KMS-11 (cell line): ENCODE results near the gene ZBTB7C.

Experiments used
- H2AFZ ChIP-seq: fragments of 200-600 bp; sonication (generic); 2 replicates; pipeline ENCODE4 v1.6.1; 2016; ENCODE audit warnings: antibody characterized with exemption, mixed run types, low read depth
- H3K27ac ChIP-seq: fragments of 200-600 bp; sonication (generic); 2 replicates; pipeline ENCODE4 v1.6.1; 2016; ENCODE audit warnings: mild to moderate bottlenecking, mixed run types
- H3K27me3 ChIP-seq: fragments of 200-600 bp; sonication (generic); 2 replicates; pipeline ENCODE4 v1.6.1; 2017; ENCODE audit warnings: mild to moderate bottlenecking, low read depth, mixed run types, moderate library complexity; ENCODE audit not compliant: insufficient read depth
- H3K36me3 ChIP-seq: fragments of 200-600 bp; sonication (generic); 2 replicates; pipeline ENCODE4 v1.6.1; 2017; ENCODE audit warnings: mild to moderate bottlenecking, mixed run types; ENCODE audit not compliant: insufficient read depth
- H3K4me1 ChIP-seq: fragments of 200-600 bp; sonication (generic); 2 replicates; pipeline ENCODE4 v1.6.1; 2016; ENCODE audit warnings: mild to moderate bottlenecking, low read depth, mixed run types; ENCODE audit not compliant: poor library complexity, severe bottlenecking
- H3K4me2 ChIP-seq: fragments of 200-600 bp; sonication (generic); 2 replicates; pipeline ENCODE4 v1.7.0; 2016; ENCODE audit warnings: mild to moderate bottlenecking, mixed run types
- H3K4me3 ChIP-seq: fragments of 200-600 bp; sonication (generic); IDR thresholded peaks from 2 replicates; pipeline ENCODE4 v1.6.1; 2017; ENCODE audit warnings: low read depth, low read length, mixed read lengths; ENCODE audit not compliant: insufficient read depth
- H3K79me2 ChIP-seq: fragments of 200-600 bp; sonication (generic); 2 replicates; pipeline ENCODE4 v1.6.1; 2016; ENCODE audit warnings: low read depth, mixed run types; ENCODE audit not compliant: insufficient read depth
- H3K9ac ChIP-seq: fragments of 200-600 bp; sonication (generic); 2 replicates; pipeline ENCODE4 v1.6.1; 2016; ENCODE audit warnings: mild to moderate bottlenecking, mixed run types
- H4K20me1 ChIP-seq: fragments of 200-600 bp; sonication (generic); 2 replicates; pipeline ENCODE4 v1.6.1; 2016; ENCODE audit warnings: mild to moderate bottlenecking, mixed run types; ENCODE audit not compliant: insufficient read depth
- TF ChIP-seq, protein P1 (sequence below): fragments of 200-600 bp; sonication (generic); conservative IDR thresholded peaks from 2 replicates; pipeline ENCODE4 v1.6.1; 2017; ENCODE audit warnings: low read depth, mild to moderate bottlenecking, antibody characterized with exemption, low read length, moderate library complexity, mixed read lengths

The ZBTB7C gene

DNA sequence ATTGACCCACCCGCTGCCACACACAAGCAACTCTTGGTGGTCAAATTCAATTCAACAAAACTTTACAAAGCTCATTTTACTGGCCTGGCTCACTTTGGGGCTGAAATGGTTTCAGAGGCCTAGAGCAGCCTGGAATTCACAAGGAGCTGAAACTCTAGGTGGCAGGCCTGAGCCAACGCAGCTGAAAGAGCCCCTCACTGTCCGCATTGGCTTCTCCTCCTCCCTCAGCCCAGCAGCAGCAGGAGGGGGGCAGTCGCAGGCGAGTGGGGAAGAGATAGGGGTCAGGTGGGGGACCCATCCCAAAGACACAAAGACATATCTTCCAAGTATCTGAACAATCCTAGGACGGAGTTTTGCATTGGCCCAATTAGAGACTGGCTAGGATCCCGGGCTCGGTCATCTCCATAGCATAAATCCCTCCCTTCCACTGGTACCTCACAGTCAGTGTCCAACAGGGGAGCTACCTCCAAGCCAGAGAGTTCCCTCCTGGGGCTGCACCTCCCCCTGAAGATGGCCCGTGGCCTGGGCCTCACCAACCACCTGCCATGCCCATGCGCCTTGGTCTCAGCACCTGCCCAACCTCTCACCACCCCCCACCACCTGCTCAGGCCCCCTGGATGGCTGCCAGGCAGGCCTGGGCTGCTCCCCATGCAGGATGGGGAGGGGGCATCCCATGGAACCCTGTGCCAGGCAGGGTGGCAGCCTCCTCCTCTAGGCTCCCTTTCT, 113.4 kb downstream of the ZBTB7C start:
- H3K27me3 ChIP-seq = no peaks in the 10 kb centered on the region
- no peak overlapping the region for H3K4me3 ChIP-seq
- no peak overlapping the region for H3K27ac ChIP-seq
- H3K79me2 ChIP-seq = no peaks in the 10 kb centered on the region
- H3K4me2 ChIP-seq = no peak overlapping the region
- TF ChIP-seq, protein P1, sequence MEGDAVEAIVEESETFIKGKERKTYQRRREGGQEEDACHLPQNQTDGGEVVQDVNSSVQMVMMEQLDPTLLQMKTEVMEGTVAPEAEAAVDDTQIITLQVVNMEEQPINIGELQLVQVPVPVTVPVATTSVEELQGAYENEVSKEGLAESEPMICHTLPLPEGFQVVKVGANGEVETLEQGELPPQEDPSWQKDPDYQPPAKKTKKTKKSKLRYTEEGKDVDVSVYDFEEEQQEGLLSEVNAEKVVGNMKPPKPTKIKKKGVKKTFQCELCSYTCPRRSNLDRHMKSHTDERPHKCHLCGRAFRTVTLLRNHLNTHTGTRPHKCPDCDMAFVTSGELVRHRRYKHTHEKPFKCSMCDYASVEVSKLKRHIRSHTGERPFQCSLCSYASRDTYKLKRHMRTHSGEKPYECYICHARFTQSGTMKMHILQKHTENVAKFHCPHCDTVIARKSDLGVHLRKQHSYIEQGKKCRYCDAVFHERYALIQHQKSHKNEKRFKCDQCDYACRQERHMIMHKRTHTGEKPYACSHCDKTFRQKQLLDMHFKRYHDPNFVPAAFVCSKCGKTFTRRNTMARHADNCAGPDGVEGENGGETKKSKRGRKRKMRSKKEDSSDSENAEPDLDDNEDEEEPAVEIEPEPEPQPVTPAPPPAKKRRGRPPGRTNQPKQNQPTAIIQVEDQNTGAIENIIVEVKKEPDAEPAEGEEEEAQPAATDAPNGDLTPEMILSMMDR = no peak
- no peak overlapping the region for H3K9ac ChIP-seq
- H3K4me1 ChIP-seq = no peaks in the 10 kb centered on the region
- H2AFZ ChIP-seq = no peak overlapping the region
- H4K20me1 ChIP-seq = no peaks in the 10 kb centered on the region
- H3K36me3 ChIP-seq = no peaks in the 10 kb centered on the region

DNA sequence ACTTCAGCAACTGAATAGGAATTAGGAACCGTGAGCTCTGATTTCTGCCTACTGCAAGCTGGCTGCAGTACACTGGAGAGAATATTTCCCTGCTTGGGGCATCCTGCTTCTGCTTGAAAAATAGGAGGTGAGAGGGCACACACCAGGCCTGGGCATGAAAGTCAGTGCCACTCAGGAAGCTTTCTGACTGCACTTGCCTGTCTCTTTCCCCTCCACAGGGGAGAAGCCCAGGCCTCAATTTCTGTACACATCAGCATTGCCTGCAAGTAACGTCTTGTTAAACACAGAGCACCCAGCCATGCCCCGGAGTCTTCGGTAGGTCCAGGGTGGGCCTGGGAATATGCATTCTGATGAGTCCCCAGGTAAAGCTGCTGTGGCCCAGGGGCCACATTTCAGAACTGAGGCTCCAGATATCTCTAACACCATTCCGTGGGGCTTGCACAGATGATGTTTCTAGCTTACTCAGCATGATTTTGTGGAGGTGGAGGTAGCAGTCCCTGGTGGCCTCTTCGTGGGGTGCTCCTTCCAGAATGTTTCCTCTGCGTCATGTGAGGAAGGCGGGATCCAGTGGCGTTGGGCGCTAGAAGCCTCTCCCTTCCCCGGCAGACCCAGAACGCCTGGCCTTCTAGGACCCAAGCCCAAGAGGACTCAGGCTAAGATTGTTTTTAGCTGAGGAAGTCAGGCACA, 114.1 kb downstream of the ZBTB7C start:
- H3K27ac ChIP-seq = no peak overlapping the region
- H3K4me1 ChIP-seq = no peaks in the 10 kb centered on the region
- no peaks in the 10 kb centered on the region for H3K79me2 ChIP-seq
- H3K9ac ChIP-seq = no peak overlapping the region
- H3K4me3 ChIP-seq = no peak overlapping the region
- H3K36me3 ChIP-seq = no peaks in the 10 kb centered on the region
- H4K20me1 ChIP-seq = no peaks in the 10 kb centered on the region
- H3K4me2 ChIP-seq = no peak overlapping the region
- no peaks in the 10 kb centered on the region for H3K27me3 ChIP-seq
- TF ChIP-seq, protein P1 = no peak
- no peak overlapping the region for H2AFZ ChIP-seq

DNA sequence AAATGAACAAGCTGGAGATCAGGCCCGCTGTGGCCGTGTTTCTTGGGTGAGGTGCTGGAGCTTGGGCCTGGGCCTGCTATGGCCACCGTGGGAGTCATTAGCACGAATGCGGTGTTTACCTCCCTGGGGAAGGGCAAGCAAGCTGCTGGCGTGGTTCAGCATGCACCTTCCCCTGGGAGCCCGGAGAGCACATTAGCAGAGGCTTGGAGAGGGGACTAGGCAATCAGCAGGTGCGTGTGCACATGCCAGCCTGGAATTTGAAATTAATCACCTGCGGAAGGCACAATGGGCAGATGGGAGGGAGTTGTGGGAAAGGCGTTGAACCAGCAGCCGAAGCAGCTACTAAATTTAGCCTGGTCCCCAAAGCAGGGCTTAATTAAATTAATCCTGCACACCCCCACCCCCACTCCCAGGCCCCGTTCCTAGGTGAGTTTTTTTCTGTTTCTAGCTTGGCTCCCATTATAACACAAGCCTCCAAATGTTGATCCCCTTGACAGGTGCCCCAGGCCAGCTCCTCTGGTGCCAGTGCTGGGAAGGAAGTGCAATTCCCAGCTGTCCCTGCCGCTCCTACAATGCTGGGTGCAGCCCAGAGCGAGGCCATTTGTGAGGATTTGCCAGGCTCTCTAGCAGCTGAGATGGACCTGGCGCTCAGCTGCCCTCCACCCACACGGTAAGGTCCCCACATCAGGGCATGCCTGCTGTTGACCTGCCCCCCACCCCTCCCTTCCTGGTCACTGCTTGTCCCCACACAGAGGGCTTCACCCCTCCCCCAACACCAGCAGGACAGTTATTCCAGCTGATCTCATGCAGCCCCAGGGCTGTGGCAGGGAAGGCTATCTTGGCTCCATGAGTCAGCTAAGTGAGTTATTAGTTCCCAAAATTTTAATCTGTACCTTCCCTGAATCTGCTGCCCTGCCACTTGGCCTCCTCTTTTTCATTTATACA, 115.0 kb downstream of the ZBTB7C start:
- H3K4me1 ChIP-seq = no peaks in the 10 kb centered on the region
- no peaks in the 10 kb centered on the region for H3K36me3 ChIP-seq
- no peak overlapping the region for H3K9ac ChIP-seq
- TF ChIP-seq, protein P1 = no peak
- H3K4me2 ChIP-seq = no peak overlapping the region
- no peak overlapping the region for H3K27ac ChIP-seq
- H3K79me2 ChIP-seq = no peaks in the 10 kb centered on the region
- H3K27me3 ChIP-seq = no peaks in the 10 kb centered on the region
- H2AFZ ChIP-seq = no peak overlapping the region
- no peaks in the 10 kb centered on the region for H4K20me1 ChIP-seq
- H3K4me3 ChIP-seq = no peak overlapping the region

DNA sequence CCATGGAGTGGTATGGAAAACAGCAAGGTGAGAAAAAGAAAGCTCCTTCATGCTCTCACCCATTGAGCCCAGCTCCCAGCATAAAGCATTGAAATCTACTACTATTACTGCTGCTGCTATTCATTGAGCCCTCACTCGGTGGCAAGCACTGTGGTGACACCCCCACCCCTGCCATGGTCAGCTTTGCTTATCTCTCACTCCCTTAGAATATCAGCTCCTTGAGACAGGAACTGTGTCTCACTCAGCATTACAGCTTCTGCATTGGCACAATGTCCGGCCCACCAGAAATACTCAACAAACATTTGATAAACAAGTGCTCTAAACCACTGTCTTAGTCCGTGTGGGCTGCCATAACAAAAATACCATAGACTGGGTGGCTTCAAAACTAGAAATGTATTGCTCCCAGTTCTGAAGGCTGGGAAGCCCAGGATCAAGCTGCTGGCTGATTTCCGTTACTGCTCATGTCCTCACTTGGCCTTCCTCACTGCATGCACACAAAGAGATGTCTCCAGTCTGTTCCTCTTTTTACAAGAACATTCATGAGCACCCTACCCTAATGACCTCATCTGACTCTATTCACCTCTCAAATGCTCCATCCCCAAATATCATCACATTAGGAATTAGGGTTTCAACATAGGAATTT, 116.3 kb downstream of the ZBTB7C start:
- Histone ChIP-seq H3K27me3 (no peaks in the 10 kb centered on the region), H3K4me3 (no peak overlapping the region), H3K79me2 (no peaks in the 10 kb centered on the region), H3K36me3 (no peaks in the 10 kb centered on the region), H4K20me1 (no peaks in the 10 kb centered on the region), H3K4me1 (no peaks in the 10 kb centered on the region), H2AFZ (no peak overlapping the region), H3K9ac (no peak overlapping the region), H3K27ac (no peak overlapping the region), H3K4me2 (no peak overlapping the region)
- TF ChIP-seq, protein P1 = no peak
